GM12873 (cell line): Measurements from ENCODE around the gene PITPNM3.

ENCODE experiments used
- TF ChIP-seq, protein P1 (sequence below): IDR thresholded peaks from 2 replicates; pipeline ENCODE4 v1.5.1; 2012; ENCODE audit warnings: low read depth, mild to moderate bottlenecking, moderate library complexity, low read length, control low read depth; ENCODE audit not compliant: insufficient read depth; ENCODE audit errors: missing control alignments

Gene PITPNM3

DNA sequence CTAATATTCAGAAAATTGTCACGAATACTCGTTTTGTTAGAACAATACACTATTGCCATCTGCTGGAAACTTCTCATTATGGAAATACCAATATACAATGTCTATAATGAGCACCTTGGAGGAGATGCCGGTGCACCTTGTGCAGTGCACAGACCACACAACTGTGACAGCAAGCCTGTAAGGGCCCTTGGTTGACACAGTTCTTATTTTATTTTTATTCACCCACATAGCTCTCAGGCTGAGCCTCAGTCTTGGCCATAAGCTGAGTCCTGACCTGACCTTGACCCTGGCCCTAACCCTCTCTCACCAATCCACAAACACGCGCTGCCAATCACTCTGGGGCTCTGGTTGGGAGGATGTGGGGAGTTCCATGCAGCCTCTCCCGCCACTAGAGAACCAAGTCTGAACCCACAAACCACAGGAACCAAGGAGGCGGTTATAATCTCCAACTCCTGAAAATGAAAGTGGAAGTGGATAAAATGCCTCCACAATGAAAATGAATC is 129.0 kb downstream of the PITPNM3 start:
- TF ChIP-seq, protein P1, sequence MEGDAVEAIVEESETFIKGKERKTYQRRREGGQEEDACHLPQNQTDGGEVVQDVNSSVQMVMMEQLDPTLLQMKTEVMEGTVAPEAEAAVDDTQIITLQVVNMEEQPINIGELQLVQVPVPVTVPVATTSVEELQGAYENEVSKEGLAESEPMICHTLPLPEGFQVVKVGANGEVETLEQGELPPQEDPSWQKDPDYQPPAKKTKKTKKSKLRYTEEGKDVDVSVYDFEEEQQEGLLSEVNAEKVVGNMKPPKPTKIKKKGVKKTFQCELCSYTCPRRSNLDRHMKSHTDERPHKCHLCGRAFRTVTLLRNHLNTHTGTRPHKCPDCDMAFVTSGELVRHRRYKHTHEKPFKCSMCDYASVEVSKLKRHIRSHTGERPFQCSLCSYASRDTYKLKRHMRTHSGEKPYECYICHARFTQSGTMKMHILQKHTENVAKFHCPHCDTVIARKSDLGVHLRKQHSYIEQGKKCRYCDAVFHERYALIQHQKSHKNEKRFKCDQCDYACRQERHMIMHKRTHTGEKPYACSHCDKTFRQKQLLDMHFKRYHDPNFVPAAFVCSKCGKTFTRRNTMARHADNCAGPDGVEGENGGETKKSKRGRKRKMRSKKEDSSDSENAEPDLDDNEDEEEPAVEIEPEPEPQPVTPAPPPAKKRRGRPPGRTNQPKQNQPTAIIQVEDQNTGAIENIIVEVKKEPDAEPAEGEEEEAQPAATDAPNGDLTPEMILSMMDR: no peak

DNA sequence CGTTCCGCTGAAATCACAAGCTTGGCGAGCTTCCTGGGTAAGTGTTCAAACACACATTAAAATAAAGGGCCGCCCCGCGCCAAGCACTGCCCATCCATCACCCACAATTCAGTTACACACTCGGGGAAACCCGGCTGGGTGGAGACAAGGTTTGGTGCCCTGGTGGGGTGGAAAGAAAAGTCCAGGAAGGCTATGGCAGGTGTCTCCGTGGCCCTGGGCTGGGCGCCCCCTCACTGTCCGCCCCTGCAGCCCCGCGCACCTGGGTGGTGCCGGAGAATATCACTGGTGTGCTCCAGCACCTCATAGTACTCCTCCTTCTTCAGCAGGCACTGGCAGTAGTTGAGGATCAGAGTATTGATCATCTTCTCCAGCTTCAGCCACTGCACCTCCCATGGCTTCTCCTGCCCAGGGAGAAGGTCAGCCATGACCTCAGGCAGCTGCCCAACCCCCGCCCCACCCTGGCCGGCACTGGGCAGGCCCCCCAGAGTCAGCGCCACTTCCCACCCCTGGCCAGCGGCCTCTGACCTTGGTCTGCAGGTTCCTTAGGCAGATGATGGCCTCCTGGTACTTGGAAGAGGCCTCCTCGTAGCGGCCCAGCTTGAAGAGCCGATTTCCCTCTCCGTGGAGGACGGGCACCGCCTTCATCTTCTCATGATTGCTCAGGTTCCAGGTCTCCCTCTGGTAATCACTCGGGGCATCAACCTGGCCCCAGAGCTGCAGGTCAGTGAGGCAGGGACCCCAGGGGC is 129.8 kb downstream of the PITPNM3 start:
- TF ChIP-seq, protein P1: no peak

GRCh38 chr17:6425407-6425806 is 130.9 kb downstream of the PITPNM3 start:
- TF ChIP-seq, protein P1: no peak

DNA sequence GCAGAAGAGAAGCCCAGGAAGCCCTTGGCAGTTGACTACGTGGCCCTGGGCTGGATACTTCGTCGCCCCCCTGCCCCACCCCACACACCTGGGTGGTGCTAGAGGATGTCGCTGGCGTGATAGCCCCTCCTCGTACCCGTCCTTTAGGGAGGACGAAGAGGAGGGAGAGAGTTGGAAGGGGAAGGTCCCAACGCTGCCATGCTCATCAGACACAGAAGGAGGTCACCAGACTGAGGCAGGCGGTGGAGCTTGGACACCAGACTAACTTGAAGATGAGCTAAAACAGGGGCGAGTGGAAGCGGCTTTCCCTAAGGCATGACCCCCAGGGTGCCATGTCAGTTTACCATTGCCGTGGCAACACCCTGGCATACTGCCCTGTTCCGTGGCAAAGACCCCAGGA is 132.4 kb downstream of the PITPNM3 start:
- TF ChIP-seq, protein P1: no peak

GRCh38 chr17:6422654-6423241 is 133.6 kb downstream of the PITPNM3 start:
- TF ChIP-seq, protein P1: no peak

DNA sequence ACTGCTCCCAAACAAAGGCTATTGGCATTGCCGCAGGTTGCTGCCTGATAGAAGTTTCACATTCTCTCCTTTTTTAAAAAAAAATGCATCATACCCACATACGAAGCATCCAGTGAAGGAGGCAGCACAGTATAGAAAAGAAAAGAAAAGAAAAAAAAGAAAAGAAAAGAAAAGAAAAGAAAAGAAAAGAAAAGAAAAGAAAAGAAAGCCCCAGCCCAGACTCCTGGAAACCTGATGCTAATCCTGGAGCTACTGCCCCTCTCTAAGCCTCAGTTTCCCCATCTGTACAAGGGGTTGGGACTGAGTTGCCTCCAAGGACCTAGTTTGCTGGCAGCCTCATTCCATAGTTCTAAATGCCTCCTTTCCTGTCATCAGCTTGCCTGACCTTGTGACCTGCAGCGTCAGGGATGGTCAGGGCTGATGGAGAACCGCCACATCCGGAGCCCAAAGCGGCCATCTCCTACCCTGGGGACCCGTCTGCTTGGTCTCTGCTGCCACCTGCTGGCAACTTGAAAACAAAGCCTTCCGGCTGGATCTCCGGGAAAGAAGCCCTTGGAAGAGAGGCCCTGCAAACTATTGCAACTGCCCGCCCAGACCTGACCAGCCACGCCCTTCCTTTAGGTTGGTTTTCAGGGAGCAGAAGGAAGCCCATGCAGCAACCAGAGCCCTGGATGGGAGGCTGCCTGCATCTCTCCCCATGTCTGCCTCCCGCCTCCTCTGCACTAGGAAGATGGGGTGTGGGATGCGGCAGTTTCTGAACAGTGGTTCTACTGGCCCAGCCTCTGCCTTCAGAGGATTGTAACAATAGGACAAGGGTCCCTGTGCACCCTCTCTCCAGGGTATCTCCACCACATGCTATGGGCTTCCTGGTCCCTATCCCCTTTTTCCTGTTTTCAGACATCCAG is 134.4 kb downstream of the PITPNM3 start:
- TF ChIP-seq, protein P1: peak; percentile 89
